K562 (cell line): ENCODE data around the gene KATNB1. TPM values are rescaled to one million over a fixed set of nuclear protein-coding genes. Genes with fewer than 3 reads are reported as not detected.

ENCODE experiments used
- ATAC-seq: fragments of 200-7000 bp; cut with Tn5 transposase; 3 replicates; pipeline ENCODE4 v1.9.1; 2020; ENCODE audit warnings: moderate library complexity
- BruUV-seq: library from RNA; stranded (reverse); fragments of 400-500 nt; replicated peaks from 2 replicates; lab custom pipeline; 2021; lab: Mats Ljungman, UMichigan
- CTCF ChIA-PET: fragments of 300-600 bp; formaldehyde crosslinking; extraction: SDS; loops from one replicate; lab custom pipeline; 2021; ENCODE audit warnings: low intra/inter-chr PET ratio; lab: Yijun Ruan, JAX
- POLR2A ChIA-PET: fragments of 300-600, 350-650 bp; sonication (Branson Sonifier 250); formaldehyde crosslinking; extraction: SDS; loops from one replicate; lab custom pipeline; 2021; ENCODE audit warnings: antibody characterized with exemption, inconsistent platforms; lab: Yijun Ruan, JAX
- DNase-seq, 4 experiments: peaks; one replicate each; pipeline versions ENCODE4 v3.0.0 to v3.0.0-alpha.2; 2011 to 2018; ENCODE audit warnings: low spot score in 3 of 4, mixed read lengths in 3 of 4; ENCODE audit errors: extremely low read depth in 1 of 4
- FAIRE-seq: peaks from 2 replicates; lab custom pipeline; 2011; peaks lifted over from hg19 to GRCh38; lab: Jason Lieb, UNC
- H2AFZ ChIP-seq: 2 replicates; pipeline ENCODE4 v1.6.0; 2011; ENCODE audit warnings: low read depth, low read length, control low read depth, inconsistent platforms
- H3K27ac ChIP-seq: fragments of 200-600 bp; 3 replicates; pipeline ENCODE4 v1.8.0; 2011; ENCODE audit warnings: low read depth, mild to moderate bottlenecking, control low read depth, inconsistent platforms, low read length, moderate library complexity, mixed read lengths; ENCODE audit errors: extremely low read depth
- H3K27me3 ChIP-seq, 2 experiments: fragments of 300-600 bp in 1 of 2; 2 replicates in 1 of 2; 3 replicates in 1 of 2; pipeline versions ENCODE4 v1.6.0 to v1.8.0; 2011; ENCODE audit warnings: inconsistent platforms in 2 of 2, low read length in 2 of 2, mild to moderate bottlenecking in 1 of 2, mixed read lengths in 1 of 2, moderate library complexity in 1 of 2; ENCODE audit not compliant: control insufficient read depth in 2 of 2, insufficient read depth in 2 of 2
- H3K36me3 ChIP-seq: fragments of 300-600 bp; 3 replicates; pipeline ENCODE4 v1.8.0; 2011; ENCODE audit warnings: mild to moderate bottlenecking, low read length, inconsistent platforms; ENCODE audit not compliant: control insufficient read depth, insufficient read depth
- H3K4me1 ChIP-seq, 2 experiments: fragments of 200-600 bp in 1 of 2; replicated peaks in 1 of 2; 2 replicates in 1 of 2; 3 replicates in 1 of 2; pipeline versions ENCODE4 v1.5.1 to v1.8.0; 2011; ENCODE audit warnings: inconsistent platforms in 2 of 2, low read length in 2 of 2, mild to moderate bottlenecking in 1 of 2, mixed read lengths in 1 of 2, moderate library complexity in 1 of 2; ENCODE audit not compliant: control insufficient read depth in 2 of 2, insufficient read depth in 2 of 2
- H3K4me2 ChIP-seq: 2 replicates; pipeline ENCODE4 v1.6.1; 2011; ENCODE audit warnings: low read length, control low read depth, inconsistent platforms, mixed read lengths; ENCODE audit not compliant: insufficient read depth
- H3K4me3 ChIP-seq: fragments of 200-600 bp; sonication (generic), shearing (Covaris generic); 2 replicates; pipeline ENCODE4 v1.5.1; 2016; ENCODE audit warnings: control low read depth, inconsistent platforms
- H3K79me2 ChIP-seq: fragments of 200-600 bp; 3 replicates; pipeline ENCODE4 v1.8.0; 2011; ENCODE audit warnings: low read length, inconsistent platforms; ENCODE audit not compliant: control insufficient read depth, insufficient read depth
- H3K9ac ChIP-seq, 2 experiments: 2 replicates each; pipeline versions ENCODE4 v1.6.0 to v1.6.1; 2011; ENCODE audit warnings: low read depth in 2 of 2, low read length in 2 of 2, control low read depth in 1 of 2, inconsistent platforms in 1 of 2, mild to moderate bottlenecking in 1 of 2, mixed read lengths in 1 of 2; ENCODE audit not compliant: insufficient read depth in 1 of 2
- H3K9me1 ChIP-seq: one replicate; pipeline ENCODE4 v1.6.0; 2011; ENCODE audit warnings: inconsistent platforms, mild to moderate bottlenecking, low read length, moderate library complexity; ENCODE audit not compliant: control insufficient read depth, insufficient read depth
- H3K9me3 ChIP-seq: replicated peaks from 2 replicates; pipeline ENCODE4 v1.5.1; 2011; ENCODE audit warnings: low read depth, low read length, inconsistent platforms; ENCODE audit not compliant: control insufficient read depth, insufficient read depth
- H4K20me1 ChIP-seq: replicated peaks from 2 replicates; pipeline ENCODE4 v1.6.1; 2011; ENCODE audit warnings: low read length, inconsistent platforms, mixed read lengths; ENCODE audit not compliant: control insufficient read depth, insufficient read depth
- ATF1 ChIP-seq, 2 experiments: fragments of 450-650 bp in 1 of 2; IDR thresholded peaks; 2 replicates each; pipeline ENCODE4 v1.6.1; 2016; ENCODE audit warnings: missing compliant biosample characterization in 1 of 2, missing genetic modification characterization in 1 of 2
- ATF2 ChIP-seq: sonication (generic); formaldehyde crosslinking; IDR thresholded peaks from 2 replicates; pipeline ENCODE4 v1.8.1; 2022; ENCODE audit warnings: missing genetic modification reagents
- BHLHE40 ChIP-seq: IDR thresholded peaks from 2 replicates; pipeline ENCODE4 v1.6.1; 2011; ENCODE audit warnings: low read length, improper control_type of control experiment
- CAMTA2 ChIP-seq: fragments of 250-450 bp; sonication (Bioruptor Pico); conservative IDR thresholded peaks from 2 replicates; pipeline ENCODE4 v1.5.1; 2022
- DMBX1 ChIP-seq: fragments of 250-450 bp; sonication (Bioruptor Pico); IDR thresholded peaks from 2 replicates; pipeline ENCODE4 v1.8.0; 2022; ENCODE audit warnings: inconsistent platforms, mild to moderate bottlenecking, moderate library complexity, borderline replicate concordance
- E2F3 ChIP-seq: fragments of 250-450 bp; sonication (Bioruptor Pico); IDR thresholded peaks from 2 replicates; pipeline ENCODE4 v1.4.0; 2020; ENCODE audit warnings: mild to moderate bottlenecking
- E2F5 ChIP-seq: sonication (generic); formaldehyde crosslinking; IDR thresholded peaks from 2 replicates; pipeline ENCODE4 v1.8.0; 2022; ENCODE audit warnings: mild to moderate bottlenecking, missing genetic modification reagents
- FOXA1 ChIP-seq: fragments of 450-650 bp; IDR thresholded peaks from 2 replicates; pipeline ENCODE4 v1.6.1; 2016; ENCODE audit warnings: mild to moderate bottlenecking, borderline replicate concordance
- HMGN3 ChIP-seq: IDR thresholded peaks from 2 replicates; pipeline ENCODE4 v1.6.1; 2011; ENCODE audit warnings: borderline replicate concordance, low read depth, mild to moderate bottlenecking, mixed read lengths, low read length; ENCODE audit not compliant: insufficient read length; ENCODE audit errors: extremely low read depth
- MECOM ChIP-seq: fragments of 250-450 bp; sonication (Bioruptor Pico); IDR thresholded peaks from 2 replicates; pipeline ENCODE4 v1.8.0; 2022; ENCODE audit warnings: inconsistent platforms
- MLLT1 ChIP-seq, 2 experiments: fragments of 450-650 bp; IDR thresholded peaks; 2 replicates each; pipeline ENCODE4 v1.6.1; 2016
- NFE2 ChIP-seq: IDR thresholded peaks from 2 replicates; pipeline ENCODE4 v1.6.1; 2014; ENCODE audit warnings: antibody characterized with exemption, low read depth
- PREB ChIP-seq: sonication (generic); formaldehyde crosslinking; IDR thresholded peaks from 2 replicates; pipeline ENCODE4 v1.8.1; 2023; ENCODE audit warnings: mild to moderate bottlenecking, missing genetic modification reagents
- ZBTB9 ChIP-seq: fragments of 450-650 bp; formaldehyde crosslinking; IDR thresholded peaks from 2 replicates; pipeline ENCODE4 v1.4.0; 2020; ENCODE audit warnings: mild to moderate bottlenecking, moderate library complexity
- ZNF239 ChIP-seq: fragments of 250-450 bp; sonication (Bioruptor Pico); IDR thresholded peaks from 2 replicates; pipeline ENCODE4 v1.4.0; 2020; ENCODE audit warnings: mild to moderate bottlenecking
- ZZZ3 ChIP-seq: fragments of 450-650 bp; IDR thresholded peaks from 2 replicates; pipeline ENCODE4 v1.6.1; 2016; ENCODE audit warnings: antibody characterized with exemption, mild to moderate bottlenecking, moderate library complexity
- WGBS: fragments of 100-300 bp; shearing (Covaris generic); methylation state at CpG from one replicate; pipeline ENCODE4 v1.1.6; 2016; ENCODE audit warnings: low coverage, mixed read lengths; ENCODE audit not compliant: insufficient coverage; ENCODE audit errors: missing lambda C conversion rate; 5-methylcytosine and 5-hydroxymethylcytosine counted together
- in situ Hi-C: fragments of 300-500 bp; cut with MboI; formaldehyde crosslinking; loops from 4 replicates; pipeline ENCODE4 v1.15.0; 2018; ENCODE audit warnings: inconsistent platforms, mixed read lengths
- intact Hi-C: fragments of 100-400 bp; cut with micrococcal nuclease; formaldehyde crosslinking; loops from 2 replicates; pipeline ENCODE4 v1.14.2; 2022
- polyA plus RNA-seq, 8 experiments: library from polyadenylated mRNA; depleted of rRNA in 4 of 8; stranded (reverse) in 5 of 8; unstranded in 3 of 8; fragments of >200 nt; fragmentation: Nextera tagmentation in 2 of 8; fragmentation: Illumina TruSeq in 1 of 8; extraction: Ambion mirVana in 2 of 8; extraction: Trizol in 1 of 8; gene quantifications; 2 replicates each; pipeline versions ENCODE4 v1.2.1 to v1.2.3, GENCODE V29; 2011 to 2014; ENCODE audit warnings: inconsistent platforms in 1 of 8, missing spikeins in 1 of 8
- total RNA-seq, 7 experiments: library from RNA; depleted of rRNA in 6 of 7; stranded (reverse); fragments of >200 nt in 6 of 7; fragmentation: Illumina TruSeq in 2 of 7; extraction: Trizol in 2 of 7; gene quantifications; 2 replicates each; pipeline versions ENCODE4 v1.2.1 to v1.2.3, GENCODE V29; 2011 to 2021; ENCODE audit warnings: low replicate concordance in 1 of 7

KATNB1 gene
- total and polyA plus RNA-seq, 9 of the 15 experiments (the other 6 are each of a cell fraction or from before 2014, with no cell fraction given): 1.2 to 52.6 (median 21.9) TPM

GRCh38 chr16:57761957-57762356 lies 26.4 kb downstream of the KATNB1 start:
- H3K9me3 ChIP-seq: no peaks in the 10 kb centered on the region
- CTCF ChIA-PET: no interaction called here
- TF ChIP-seq ATF2 (CRISPR knock-in tag): no peak
- no peak for TF ChIP-seq HMGN3
- TF ChIP-seq ATF1 (CRISPR knock-in tag; IDR thresholded peaks at IDR 0.05): no peak
- TF ChIP-seq ATF1 (tag; IDR thresholded peaks at IDR 0.05): no peak
- no peak for TF ChIP-seq E2F3 (CRISPR knock-in tag)
- TF ChIP-seq ZBTB9 (CRISPR knock-in tag): no peak
- TF ChIP-seq PREB (CRISPR knock-in tag): no peak
- no peak for TF ChIP-seq NFE2
- TF ChIP-seq E2F5 (CRISPR knock-in tag): no peak
- TF ChIP-seq DMBX1 (CRISPR knock-in tag): no peak
- no peak for TF ChIP-seq MLLT1 (IDR thresholded peaks at IDR 0.05)
- TF ChIP-seq MECOM: no peak
- TF ChIP-seq FOXA1: no peak
- TF ChIP-seq ZNF239 (CRISPR knock-in tag): no peak
- TF ChIP-seq ZZZ3: no peak
- TF ChIP-seq CAMTA2 (CRISPR knock-in tag): no peak
- TF ChIP-seq BHLHE40: no peak

More at GRCh38 chr16:57761957-57762356, 26.4 kb downstream of the KATNB1 start:
- no peak overlapping the region for H3K4me3 ChIP-seq
- no TSS peak for BruUV-seq
- H3K36me3 ChIP-seq: peaks cover 87% of the 10 kb centered on the region
- peaks cover 4 to 57% of the 10 kb centered on the region in 2 experiments; a peak in 3 of 5 replicates for H3K4me1 ChIP-seq
- no peak for DNase-seq
- intact Hi-C loops (no loop called here), in situ Hi-C loops (no loop called here)
- peaks cover 4% of the 10 kb centered on the region; the same call in 1 of the 2 replicates for H4K20me1 ChIP-seq
- ATAC-seq: no peak
- WGBS: 94% methylated on average over 11 of the region's 12 CpGs
- H3K4me2 ChIP-seq: no peak overlapping the region
- POLR2A ChIA-PET: interaction anchor here (0.6 to 1.2 kb wide), 3 partner anchors 27 to 569 kb away, joined by 3 to 4 read pairs (median 3); no protein-coding TSS in a partner anchor
- H3K27me3 ChIP-seq: no peaks in the 10 kb centered on the region
- no peak overlapping the region for H3K27ac ChIP-seq
- H3K79me2 ChIP-seq: no peaks in the 10 kb centered on the region
- H2AFZ ChIP-seq: no peak overlapping the region
- no peak for FAIRE-seq
- no peaks in the 10 kb centered on the region for H3K9me1 ChIP-seq
- no peak overlapping the region for H3K9ac ChIP-seq
